Pulmonary artery endothelial cell (primary cell): ENCODE data around the gene CPNE7. TPM values are rescaled to one million over a fixed set of nuclear protein-coding genes. Genes with fewer than 3 reads are reported as not detected.
"Not testable (repeated sequence)": the region's sequence is repeated elsewhere in the genome, so short reads cannot be mapped to it uniquely, and the experiment has no call there.

Source experiments
- DNase-seq: peaks from one replicate; pipeline ENCODE4 v3.0.0-alpha.2; 2011; ENCODE audit warnings: low read depth, low spot score
- total RNA-seq: library from RNA; depleted of rRNA; stranded (reverse); fragments of >200 nt; gene quantifications from 2 replicates; pipeline ENCODE4 v1.2.3, GENCODE V29; 2014

Gene CPNE7
- total RNA-seq, 1 donor from 2014 or later = 5.7 TPM

GRCh38 chr16:89582614-89583196 is 7.1 kb downstream of the CPNE7 start:
- DNase-seq = no peak

GRCh38 chr16:89583197-89583894 is 7.8 kb downstream of the CPNE7 start:
- DNase-seq = no peak

GRCh38 chr16:89583895-89584644 is 8.5 kb downstream of the CPNE7 start:
- no peak for DNase-seq

GRCh38 chr16:89584768-89585549 is 9.4 kb downstream of the CPNE7 start:
- DNase-seq = no peak

- DNase-seq = no peak
These were observed 10.7 kb downstream of the CPNE7 start for GRCh38 chr16:89586218-89586617.

GRCh38 chr16:89586853-89587252 is 11.3 kb downstream of the CPNE7 start:
- DNase-seq = no peak

- DNase-seq = not testable (repeated sequence)
These were observed 12.1 kb downstream of the CPNE7 start for GRCh38 chr16:89587676-89588075.

GRCh38 chr16:89588413-89589109 is 13.0 kb downstream of the CPNE7 start:
- no peak for DNase-seq

- no peak for DNase-seq
These were observed 13.8 kb downstream of the CPNE7 start for GRCh38 chr16:89589241-89589926.

GRCh38 chr16:89593841-89594240 is 18.3 kb downstream of the CPNE7 start:
- no peak for DNase-seq

GRCh38 chr16:89595330-89596060 is 19.9 kb downstream of the CPNE7 start:
- no peak for DNase-seq

- no peak for DNase-seq
These were observed 20.6 kb downstream of the CPNE7 start for GRCh38 chr16:89596061-89596689.

- DNase-seq = no peak
These were observed 21.5 kb downstream of the CPNE7 start for GRCh38 chr16:89596957-89597649.

GRCh38 chr16:89598199-89598598 is 22.6 kb downstream of the CPNE7 start:
- DNase-seq = no peak

- no peak for DNase-seq
These were observed 23.9 kb downstream of the CPNE7 start for GRCh38 chr16:89599451-89599858.

GRCh38 chr16:89599902-89600301 is 24.3 kb downstream of the CPNE7 start:
- no peak for DNase-seq

- no peak for DNase-seq
These were observed 24.9 kb downstream of the CPNE7 start for GRCh38 chr16:89600427-89600826.

GRCh38 chr16:89600956-89601355 is 25.4 kb downstream of the CPNE7 start:
- DNase-seq = no peak

- DNase-seq = no peak
These were observed 26.3 kb downstream of the CPNE7 start for GRCh38 chr16:89601906-89602272.
